Measurements from ENCODE around the gene LDB3.
"Not testable (repeated sequence)": the region's sequence is repeated elsewhere in the genome, so short reads cannot be mapped to it uniquely, and the experiment has no call there.

Gene LDB3

GRCh38 chr10:86668297-86669165, at the start of gene LDB3:
Gene LDB3 (plus strand): TSS chr10:86668511. CDS start chr10:86668692, 181 bp downstream.
- H3K36me3 Mint-ChIP-seq (ENCODE audit: low read depth), result no peaks in the 10 kb centered on the region
- H3K27ac Mint-ChIP-seq, result no peak within 1 kb of the TSS
- no peak within 1 kb of the TSS for H3K4me3 Mint-ChIP-seq
- no peaks in the 10 kb centered on the region for H3K9me3 Mint-ChIP-seq
- H3K4me1 Mint-ChIP-seq (ENCODE audit: low read depth), result no peaks in the 10 kb centered on the region
- H3K27me3 Mint-ChIP-seq, result no peaks in the 10 kb centered on the region

- Mint-ChIP-seq H3K36me3 (ENCODE audit: low read depth) (no peaks in the 10 kb centered on the region), H3K27ac (no peak overlapping the region), H3K4me1 (ENCODE audit: low read depth) (no peaks in the 10 kb centered on the region), H3K9me3 (no peaks in the 10 kb centered on the region), H3K27me3 (peaks cover 42% of the 10 kb centered on the region), H3K4me3 (no peak overlapping the region)
Observed at GRCh38 chr10:86628311-86628710, 40.0 kb upstream of the LDB3 start.

- no peak overlapping the region for H3K4me3 Mint-ChIP-seq
- no peaks in the 10 kb centered on the region for H3K9me3 Mint-ChIP-seq
- H3K36me3 Mint-ChIP-seq (ENCODE audit: low read depth), result no peaks in the 10 kb centered on the region
- H3K4me1 Mint-ChIP-seq (ENCODE audit: low read depth), result no peaks in the 10 kb centered on the region
- H3K27me3 Mint-ChIP-seq, result peaks cover 55% of the 10 kb centered on the region
- H3K27ac Mint-ChIP-seq, result no peak overlapping the region
Observed at GRCh38 chr10:86630079-86630478, 38.2 kb upstream of the LDB3 start.

GRCh38 chr10:86632009-86632800, 36.1 kb upstream of the LDB3 start:
- no peaks in the 10 kb centered on the region for H3K4me1 Mint-ChIP-seq (ENCODE audit: low read depth)

GRCh38 chr10:86632951-86633350, 35.4 kb upstream of the LDB3 start:
- no peaks in the 10 kb centered on the region for H3K9me3 Mint-ChIP-seq
- peaks cover 67% of the 10 kb centered on the region for H3K27me3 Mint-ChIP-seq
- H3K4me3 Mint-ChIP-seq, result no peak overlapping the region
- H3K36me3 Mint-ChIP-seq (ENCODE audit: low read depth), result no peaks in the 10 kb centered on the region
- H3K4me1 Mint-ChIP-seq (ENCODE audit: low read depth), result no peaks in the 10 kb centered on the region
- no peak overlapping the region for H3K27ac Mint-ChIP-seq

More at GRCh38 chr10:86632009-86632800, 36.1 kb upstream of the LDB3 start:
- Mint-ChIP-seq H3K36me3 (ENCODE audit: low read depth) (no peaks in the 10 kb centered on the region), H3K27me3 (peaks cover 67% of the 10 kb centered on the region), H3K9me3 (no peaks in the 10 kb centered on the region), H3K4me3 (no peak overlapping the region), H3K27ac (no peak overlapping the region)

GRCh38 chr10:86635402-86635801, 32.9 kb upstream of the LDB3 start:
- no peak overlapping the region for H3K4me3 Mint-ChIP-seq
- H3K27ac Mint-ChIP-seq, result no peak overlapping the region
- no peaks in the 10 kb centered on the region for H3K36me3 Mint-ChIP-seq (ENCODE audit: low read depth)
- no peaks in the 10 kb centered on the region for H3K9me3 Mint-ChIP-seq
- no peaks in the 10 kb centered on the region for H3K4me1 Mint-ChIP-seq (ENCODE audit: low read depth)
- peaks cover 62% of the 10 kb centered on the region for H3K27me3 Mint-ChIP-seq

- no peak overlapping the region for H3K27ac Mint-ChIP-seq
- peaks cover 57% of the 10 kb centered on the region for H3K27me3 Mint-ChIP-seq
- no peak overlapping the region for H3K4me3 Mint-ChIP-seq
- H3K4me1 Mint-ChIP-seq (ENCODE audit: low read depth), result no peaks in the 10 kb centered on the region
- no peaks in the 10 kb centered on the region for H3K9me3 Mint-ChIP-seq
- H3K36me3 Mint-ChIP-seq (ENCODE audit: low read depth), result no peaks in the 10 kb centered on the region
Observed at GRCh38 chr10:86636311-86636710, 32.0 kb upstream of the LDB3 start.

GRCh38 chr10:86642021-86642420, 26.3 kb upstream of the LDB3 start:
- H3K36me3 Mint-ChIP-seq (ENCODE audit: low read depth), result no peaks in the 10 kb centered on the region

GRCh38 chr10:86642499-86642898, 25.8 kb upstream of the LDB3 start:
- Mint-ChIP-seq H3K4me1 (ENCODE audit: low read depth) (peaks cover 10% of the 10 kb centered on the region), H3K27ac (no peak overlapping the region), H3K27me3 (peaks cover 18% of the 10 kb centered on the region), H3K4me3 (no peak overlapping the region), H3K9me3 (peaks cover 6% of the 10 kb centered on the region), H3K36me3 (ENCODE audit: low read depth) (no peaks in the 10 kb centered on the region)

More at GRCh38 chr10:86642021-86642420, 26.3 kb upstream of the LDB3 start:
- Mint-ChIP-seq H3K27me3 (peaks cover 20% of the 10 kb centered on the region), H3K4me3 (no peak overlapping the region), H3K4me1 (ENCODE audit: low read depth) (peaks cover 10% of the 10 kb centered on the region), H3K9me3 (peaks cover 6% of the 10 kb centered on the region), H3K27ac (no peak overlapping the region)

- Mint-ChIP-seq H3K9me3 (peaks cover 6% of the 10 kb centered on the region), H3K27ac (no peak overlapping the region), H3K36me3 (ENCODE audit: low read depth) (no peaks in the 10 kb centered on the region), H3K27me3 (peaks cover 13% of the 10 kb centered on the region), H3K4me3 (no peak overlapping the region), H3K4me1 (ENCODE audit: low read depth) (peaks cover 10% of the 10 kb centered on the region)
Observed at GRCh38 chr10:86644152-86644793, 24.0 kb upstream of the LDB3 start.

- Mint-ChIP-seq H3K4me1 (ENCODE audit: low read depth) (peaks cover 10% of the 10 kb centered on the region), H3K27ac (no peak overlapping the region), H3K9me3 (peaks cover 6% of the 10 kb centered on the region), H3K36me3 (ENCODE audit: low read depth) (no peaks in the 10 kb centered on the region), H3K4me3 (no peak overlapping the region), H3K27me3 (peaks cover 11% of the 10 kb centered on the region)
Observed at GRCh38 chr10:86644794-86645445, 23.4 kb upstream of the LDB3 start.

- H3K27ac Mint-ChIP-seq; H3K27me3 Mint-ChIP-seq; H3K4me1 Mint-ChIP-seq (ENCODE audit: low read depth); H3K4me3 Mint-ChIP-seq; H3K9me3 Mint-ChIP-seq; H3K36me3 Mint-ChIP-seq (ENCODE audit: low read depth): not testable (repeated sequence)
Observed at GRCh38 chr10:86645621-86646165, 22.6 kb upstream of the LDB3 start.

- peaks cover 10% of the 10 kb centered on the region for H3K4me1 Mint-ChIP-seq (ENCODE audit: low read depth)
Observed at GRCh38 chr10:86646532-86646931, 21.8 kb upstream of the LDB3 start.

GRCh38 chr10:86646933-86647332, 21.4 kb upstream of the LDB3 start:
- Mint-ChIP-seq H3K4me3 (no peak overlapping the region), H3K9me3 (peaks cover 2% of the 10 kb centered on the region), H3K36me3 (ENCODE audit: low read depth) (no peaks in the 10 kb centered on the region), H3K4me1 (ENCODE audit: low read depth) (peaks cover 10% of the 10 kb centered on the region), H3K27me3 (peaks cover under 1% of the 10 kb centered on the region), H3K27ac (no peak overlapping the region)

More at GRCh38 chr10:86646532-86646931, 21.8 kb upstream of the LDB3 start:
- no peak overlapping the region for H3K27ac Mint-ChIP-seq
- no peak overlapping the region for H3K4me3 Mint-ChIP-seq
- peaks cover 4% of the 10 kb centered on the region for H3K27me3 Mint-ChIP-seq
- H3K36me3 Mint-ChIP-seq (ENCODE audit: low read depth), result no peaks in the 10 kb centered on the region
- H3K9me3 Mint-ChIP-seq, result peaks cover 6% of the 10 kb centered on the region

Measured in stimulated activated naive CD8-positive, alpha-beta T cell treated with anti-CD3 and anti-CD28 coated beads, Interleukin-15, Interleukin-2, amounts not matched to agents 100 ng/mL and 50 ng/mL, for 24 hours (primary cell).